Thyroid gland (tissue), 4 donors: ENCODE measurements around the gene ZNF654.

ENCODE experiments used
- POLR2A ChIP-seq, 2 donors: fragments of 450-650 bp; IDR thresholded peaks; one replicate each; pipeline ENCODE4 v1.6.1; 2017; ENCODE audit warnings: antibody characterized with exemption in 2 of 2, mild to moderate bottlenecking in 2 of 2, moderate library complexity in 1 of 2
- TF ChIP-seq, protein P1 (sequence below), 6 experiments: fragments of 200-600 bp in 3 of 6; fragments of 450-650 bp in 3 of 6; sonication (generic) in 3 of 6; IDR thresholded peaks; one replicate each; pipeline ENCODE4 v1.5.1; 2016 to 2019; ENCODE audit warnings: antibody characterized with exemption in 6 of 6, mild to moderate bottlenecking in 2 of 6, inconsistent platforms in 1 of 6, moderate library complexity in 1 of 6

DNA sequence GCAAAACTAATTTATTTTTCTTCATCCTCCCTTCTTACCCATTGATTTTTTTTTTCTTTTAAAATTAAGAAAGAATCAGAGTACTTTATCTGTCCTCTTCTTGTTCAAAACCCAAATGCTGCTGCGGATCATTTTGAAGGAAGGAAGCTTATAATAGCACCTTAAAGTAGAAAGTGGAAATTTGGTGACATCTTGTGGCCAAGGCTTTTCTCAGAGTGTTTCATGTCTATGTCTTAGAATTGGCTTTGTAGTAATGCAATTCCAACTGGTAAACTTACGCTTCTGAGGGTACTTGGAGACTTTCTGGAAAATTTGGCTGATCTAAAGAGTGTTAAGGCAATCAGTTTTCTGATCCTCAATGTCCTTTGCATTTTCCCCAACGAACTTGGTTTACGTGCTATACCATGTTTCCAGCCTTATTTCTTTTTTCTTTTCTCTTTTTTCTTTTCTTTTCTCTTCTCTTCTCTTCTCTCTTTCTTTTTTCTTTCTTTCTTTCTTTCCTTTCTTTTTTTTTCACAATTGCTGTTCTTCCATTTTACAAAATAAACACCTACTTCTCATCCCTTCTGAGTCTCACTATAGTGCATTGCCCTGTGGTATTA lies 121.4 kb downstream of the ZNF654 start:
- TF ChIP-seq, protein P1, sequence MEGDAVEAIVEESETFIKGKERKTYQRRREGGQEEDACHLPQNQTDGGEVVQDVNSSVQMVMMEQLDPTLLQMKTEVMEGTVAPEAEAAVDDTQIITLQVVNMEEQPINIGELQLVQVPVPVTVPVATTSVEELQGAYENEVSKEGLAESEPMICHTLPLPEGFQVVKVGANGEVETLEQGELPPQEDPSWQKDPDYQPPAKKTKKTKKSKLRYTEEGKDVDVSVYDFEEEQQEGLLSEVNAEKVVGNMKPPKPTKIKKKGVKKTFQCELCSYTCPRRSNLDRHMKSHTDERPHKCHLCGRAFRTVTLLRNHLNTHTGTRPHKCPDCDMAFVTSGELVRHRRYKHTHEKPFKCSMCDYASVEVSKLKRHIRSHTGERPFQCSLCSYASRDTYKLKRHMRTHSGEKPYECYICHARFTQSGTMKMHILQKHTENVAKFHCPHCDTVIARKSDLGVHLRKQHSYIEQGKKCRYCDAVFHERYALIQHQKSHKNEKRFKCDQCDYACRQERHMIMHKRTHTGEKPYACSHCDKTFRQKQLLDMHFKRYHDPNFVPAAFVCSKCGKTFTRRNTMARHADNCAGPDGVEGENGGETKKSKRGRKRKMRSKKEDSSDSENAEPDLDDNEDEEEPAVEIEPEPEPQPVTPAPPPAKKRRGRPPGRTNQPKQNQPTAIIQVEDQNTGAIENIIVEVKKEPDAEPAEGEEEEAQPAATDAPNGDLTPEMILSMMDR (IDR thresholded peaks at IDR 0.05) = peak in 2 of 6 experiments; percentile 13 to 23
- no peak for TF ChIP-seq POLR2A (IDR thresholded peaks at IDR 0.05)
